Body of pancreas (tissue), 4 donors: Measurements from ENCODE around the gene MOG. TPM values are rescaled to one million over a fixed set of nuclear protein-coding genes. Genes with fewer than 3 reads are reported as not detected.

ENCODE experiments used
- ATAC-seq: fragments of 150-250 bp; one replicate; pipeline ENCODE4 v1.9.1; 2016
- DNase-seq, 4 donors: peaks; one replicate each; pipeline ENCODE4 v3.0.0-alpha.2; 2019
- H3K27ac ChIP-seq, 4 donors: fragments of 200-600 bp; sonication (generic); 1 replicate in 3 of 4; 2 replicates in 1 of 4; pipeline versions ENCODE4 v1.5.1 to v1.6.1; 2016 to 2019; ENCODE audit warnings: mild to moderate bottlenecking in 1 of 4, mixed read lengths in 1 of 4, moderate library complexity in 1 of 4
- H3K27me3 ChIP-seq, 2 donors: fragments of 200-600 bp; sonication (generic); one replicate each; pipeline ENCODE4 v1.6.0; 2016; ENCODE audit warnings: mild to moderate bottlenecking in 1 of 2
- H3K36me3 ChIP-seq, 2 donors: fragments of 200-600 bp; sonication (generic); replicated peaks in 1 of 2; 2 replicates each; pipeline ENCODE4 v1.5.1; 2016; ENCODE audit warnings: low read depth in 2 of 2; ENCODE audit not compliant: insufficient read depth in 1 of 2
- H3K4me1 ChIP-seq: fragments of 200-600 bp; sonication (generic); one replicate; pipeline ENCODE4 v1.6.0; 2016
- H3K4me3 ChIP-seq, 2 donors: fragments of 200-600 bp; sonication (generic); 1 replicate in 1 of 2; 2 replicates in 1 of 2; pipeline ENCODE4 v1.5.1; 2016 to 2019
- H3K9me3 ChIP-seq, 3 donors: fragments of 200-600 bp; sonication (generic); 1 replicate in 2 of 3; 2 replicates in 1 of 3; pipeline ENCODE4 v1.5.1; 2016
- POLR2A ChIP-seq, 3 donors: fragments of 450-650 bp; IDR thresholded peaks; one replicate each; pipeline ENCODE4 v1.6.1; 2016; ENCODE audit warnings: antibody characterized with exemption in 3 of 3, mild to moderate bottlenecking in 2 of 3
- WGBS, 2 donors: methylation state at CpG; one replicate each; pipeline ENCODE4 v1.1.5; 2017; 5-methylcytosine and 5-hydroxymethylcytosine counted together
- intact Hi-C: fragments of 100-400 bp; cut with DNase I; formaldehyde crosslinking; loops from one replicate; pipeline ENCODE4 v1.15.1; 2023
- total RNA-seq, 2 donors: library from RNA; depleted of rRNA; stranded (reverse); fragments of >200 nt; gene quantifications; one replicate each; pipeline ENCODE4 v1.1.0, GENCODE V29; 2016
- TF ChIP-seq, protein P1 (sequence below), 7 experiments: fragments of 450-650 bp in 4 of 7; fragments of 200-600 bp in 3 of 7; sonication (generic) in 3 of 7; IDR thresholded peaks; one replicate each; pipeline ENCODE4 v1.5.1; 2016 to 2019; ENCODE audit warnings: antibody characterized with exemption in 7 of 7

MOG gene
- total RNA-seq, 2 donors from 2014 or later = not detected

DNA sequence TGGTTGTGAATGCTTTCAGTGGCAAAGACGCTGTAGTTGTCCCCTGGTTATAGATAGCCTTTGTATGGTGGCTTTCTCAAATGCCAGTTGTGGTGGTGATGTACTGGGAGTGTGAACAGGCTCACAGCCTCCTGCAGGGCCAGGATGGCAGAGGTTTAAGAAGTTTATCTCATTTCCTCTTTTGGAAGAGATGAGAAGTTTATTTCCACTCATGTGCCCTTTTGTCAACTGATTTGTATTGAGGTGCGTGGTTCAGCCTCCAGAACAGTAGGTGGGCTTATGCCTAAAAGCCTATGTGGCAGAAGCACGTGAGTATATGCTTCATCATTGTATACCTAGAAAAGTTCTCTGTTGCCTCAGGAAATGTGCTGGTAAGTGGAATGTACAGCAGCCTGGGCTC, 37.7 kb downstream of the MOG start:
- Histone ChIP-seq H3K27ac (no peak overlapping the region), H3K4me3 (no peak overlapping the region), H3K27me3 (no peaks in the 10 kb centered on the region), H3K9me3 (no peaks in the 10 kb centered on the region), H3K4me1 (no peaks in the 10 kb centered on the region), H3K36me3 (no peaks in the 10 kb centered on the region)
- no peak for DNase-seq
- WGBS, 2 donors = 53 to 60% methylated on average over 3 of the region's 3 CpGs
- intact Hi-C loops = no loop called here
- no peak for TF ChIP-seq POLR2A (IDR thresholded peaks at IDR 0.05)
- TF ChIP-seq, protein P1, sequence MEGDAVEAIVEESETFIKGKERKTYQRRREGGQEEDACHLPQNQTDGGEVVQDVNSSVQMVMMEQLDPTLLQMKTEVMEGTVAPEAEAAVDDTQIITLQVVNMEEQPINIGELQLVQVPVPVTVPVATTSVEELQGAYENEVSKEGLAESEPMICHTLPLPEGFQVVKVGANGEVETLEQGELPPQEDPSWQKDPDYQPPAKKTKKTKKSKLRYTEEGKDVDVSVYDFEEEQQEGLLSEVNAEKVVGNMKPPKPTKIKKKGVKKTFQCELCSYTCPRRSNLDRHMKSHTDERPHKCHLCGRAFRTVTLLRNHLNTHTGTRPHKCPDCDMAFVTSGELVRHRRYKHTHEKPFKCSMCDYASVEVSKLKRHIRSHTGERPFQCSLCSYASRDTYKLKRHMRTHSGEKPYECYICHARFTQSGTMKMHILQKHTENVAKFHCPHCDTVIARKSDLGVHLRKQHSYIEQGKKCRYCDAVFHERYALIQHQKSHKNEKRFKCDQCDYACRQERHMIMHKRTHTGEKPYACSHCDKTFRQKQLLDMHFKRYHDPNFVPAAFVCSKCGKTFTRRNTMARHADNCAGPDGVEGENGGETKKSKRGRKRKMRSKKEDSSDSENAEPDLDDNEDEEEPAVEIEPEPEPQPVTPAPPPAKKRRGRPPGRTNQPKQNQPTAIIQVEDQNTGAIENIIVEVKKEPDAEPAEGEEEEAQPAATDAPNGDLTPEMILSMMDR (IDR thresholded peaks at IDR 0.05) = no peak
- no peak for ATAC-seq

DNA sequence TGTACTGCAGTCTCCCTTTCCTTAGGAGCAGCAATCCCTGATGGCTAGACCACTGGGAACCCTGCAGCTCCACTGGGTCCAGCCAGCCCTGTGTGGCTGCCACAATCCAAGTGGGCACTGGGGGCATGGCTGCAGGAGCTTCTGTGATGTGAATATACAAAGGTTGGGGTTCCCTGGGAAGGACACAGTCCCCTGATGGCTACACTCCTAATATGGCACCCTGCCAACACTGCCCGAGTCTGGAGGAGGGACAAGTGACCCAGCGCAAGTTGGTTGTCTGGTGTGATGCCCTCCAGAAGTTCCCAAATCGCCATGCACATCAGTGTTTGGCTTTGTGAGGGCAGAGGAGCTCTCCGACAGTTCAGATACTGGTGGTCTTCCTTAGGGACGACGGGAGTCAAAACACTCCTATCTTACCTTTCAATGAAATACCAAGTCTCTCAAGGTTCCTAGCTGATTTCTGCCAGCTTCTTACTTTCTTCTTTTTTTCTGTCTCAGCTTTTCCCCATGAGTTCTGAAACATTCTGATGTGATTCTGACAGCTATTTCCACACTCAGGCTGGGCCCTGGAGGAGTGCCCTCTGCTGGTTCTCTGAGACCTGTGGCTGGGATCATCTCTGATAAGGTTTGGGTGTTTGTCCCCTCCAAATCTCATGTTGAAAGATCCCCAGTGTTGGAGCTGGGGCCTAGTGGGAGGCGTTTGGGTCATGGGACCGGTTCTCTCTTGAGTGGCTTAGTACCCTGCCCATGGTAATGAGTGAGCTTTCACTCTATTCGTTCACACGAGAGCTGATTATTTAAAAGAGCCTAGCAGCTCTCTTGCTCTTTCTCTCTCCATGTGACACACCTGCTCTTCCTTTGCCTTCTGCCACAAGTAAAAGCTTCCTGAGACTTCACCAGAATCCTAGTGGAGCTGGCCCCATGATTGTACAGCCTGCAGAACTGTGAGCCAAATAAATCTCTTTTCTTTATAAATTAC, 39.5 kb downstream of the MOG start:
- Histone ChIP-seq H3K4me3 (no peak overlapping the region), H3K27me3 (no peaks in the 10 kb centered on the region), H3K36me3 (no peaks in the 10 kb centered on the region), H3K9me3 (no peaks in the 10 kb centered on the region), H3K4me1 (no peaks in the 10 kb centered on the region), H3K27ac (no peak overlapping the region)
- ATAC-seq = no peak
- intact Hi-C loops = no loop called here
- DNase-seq = no peak
- WGBS, 2 donors = 53 to 75% methylated on average over 10 of the region's 10 CpGs
- TF ChIP-seq POLR2A (IDR thresholded peaks at IDR 0.05) = no peak
- TF ChIP-seq, protein P1 (IDR thresholded peaks at IDR 0.05) = peak in 3 of 7 experiments; percentile 9 to 27 (median 16)

DNA sequence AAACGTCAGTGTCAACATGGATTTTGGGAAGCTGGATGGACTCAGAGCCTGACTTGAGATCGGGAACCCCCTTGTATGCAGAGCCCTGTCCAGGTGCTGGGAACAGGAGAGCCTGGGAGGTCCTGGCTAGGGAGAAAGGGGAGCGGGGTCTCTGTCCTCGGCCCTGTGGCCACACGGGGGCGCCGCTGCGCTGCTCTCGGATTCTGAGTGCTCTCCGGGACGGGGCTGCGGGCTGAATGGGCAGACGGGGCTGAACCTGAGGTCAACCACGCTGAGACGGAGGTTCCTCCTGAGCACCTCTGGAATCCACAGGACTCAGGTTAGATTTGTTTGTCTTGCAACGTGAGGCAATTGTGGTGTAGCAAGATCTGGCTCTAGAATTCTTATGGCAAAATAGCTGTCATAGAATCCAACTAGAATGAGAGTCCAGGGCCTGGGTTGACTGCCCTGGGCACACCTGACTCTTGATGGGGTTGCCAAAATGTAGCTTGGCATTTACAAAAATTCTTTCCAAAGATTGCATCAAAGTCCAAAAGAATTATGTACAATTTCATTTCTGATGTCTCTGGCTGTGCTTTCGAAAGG, 45.7 kb downstream of the MOG start:
- whole genome bisulfite sequencing, 2 donors = 9 to 20% methylated on average over 14 to 17 of the region's 17 CpGs
- no peaks in the 10 kb centered on the region for H3K9me3 ChIP-seq
- DNase-seq (peak in 2 of 4 donors; percentile 27 to 53), ATAC-seq (no peak)
- H3K4me3 ChIP-seq = no peak overlapping the region
- H3K27ac ChIP-seq = no peak overlapping the region
- H3K36me3 ChIP-seq = no peaks in the 10 kb centered on the region
- no peak for TF ChIP-seq POLR2A (IDR thresholded peaks at IDR 0.05)
- TF ChIP-seq, protein P1 (IDR thresholded peaks at IDR 0.05) = peak in 4 of 7 experiments; percentile 10 to 54 (median 31)
- H3K4me1 ChIP-seq = no peaks in the 10 kb centered on the region
- H3K27me3 ChIP-seq = no peaks in the 10 kb centered on the region
- intact Hi-C loops = loop anchor here (10.0 kb wide), 1 partner anchor 132 kb away; no protein-coding TSS in a partner anchor

DNA sequence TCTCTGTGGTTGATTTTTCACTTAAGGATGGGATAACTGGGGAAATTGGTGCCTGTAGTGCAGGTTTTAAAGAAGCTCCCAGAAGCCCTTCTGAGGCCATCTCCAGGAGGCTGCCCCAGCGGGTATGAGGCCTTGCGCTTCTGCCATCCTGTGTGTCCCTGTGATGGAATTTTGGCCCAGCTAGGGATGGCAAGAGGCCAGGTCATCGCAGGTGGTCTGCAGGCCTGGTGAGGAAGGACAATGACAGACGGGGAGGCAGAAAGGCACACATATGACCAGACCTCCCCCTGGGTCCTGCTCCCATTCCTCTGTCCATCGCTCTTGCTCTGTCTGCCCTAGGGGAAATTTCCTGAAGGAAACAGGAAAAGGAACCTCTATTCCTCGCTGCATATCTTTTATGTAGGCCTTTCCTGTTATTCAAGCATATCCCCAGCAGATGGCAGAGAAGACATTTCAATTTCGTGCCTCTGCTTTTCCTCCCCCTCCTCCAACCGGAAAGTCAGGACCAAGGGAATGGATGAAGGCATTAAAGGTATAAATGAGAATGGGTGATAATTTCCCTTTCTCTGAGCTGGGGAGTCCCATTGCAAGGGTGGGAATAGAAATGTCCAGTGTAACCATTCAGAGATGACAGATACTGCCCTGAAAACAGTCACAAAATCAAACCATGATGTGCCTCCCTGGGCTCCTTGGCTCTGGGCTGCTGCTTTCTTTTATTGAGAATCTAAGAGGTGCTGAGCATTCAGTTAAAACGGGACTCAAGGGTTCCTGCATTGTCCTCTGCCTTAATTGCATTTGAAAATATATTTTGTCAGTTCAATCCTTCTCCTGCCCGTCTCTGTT, 48.7 kb downstream of the MOG start:
- DNase-seq (peak; percentile 43 to 54 (median 48)), ATAC-seq (peak; percentile 68)
- Histone ChIP-seq H3K36me3 (no peaks in the 10 kb centered on the region), H3K27me3 (no peaks in the 10 kb centered on the region), H3K27ac (no peak overlapping the region), H3K4me1 (no peaks in the 10 kb centered on the region), H3K4me3 (no peak overlapping the region), H3K9me3 (no peaks in the 10 kb centered on the region)
- no peak for TF ChIP-seq POLR2A (IDR thresholded peaks at IDR 0.05)
- TF ChIP-seq, protein P1 (IDR thresholded peaks at IDR 0.05) = peak in 6 of 7 experiments; percentile 22 to 81 (median 65)
- intact Hi-C loops = loop anchor here (10.0 kb wide), 1 partner anchor 129 kb away; no protein-coding TSS in a partner anchor
- 40 to 54% methylated on average over 10 of the region's 10 CpGs for WGBS, 2 donors
